ENCODE measurements around the gene PDE10A.

The PDE10A gene

GRCh38 chr6:165655191-165655590 lies 7.8 kb downstream of the PDE10A start:
- DNase-seq (ENCODE audit: low read depth in 2 of 2): no peak

- no peak for DNase-seq (ENCODE audit: low read depth in 2 of 2)
These were observed 8.9 kb downstream of the PDE10A start for GRCh38 chr6:165654144-165654543.

DNA sequence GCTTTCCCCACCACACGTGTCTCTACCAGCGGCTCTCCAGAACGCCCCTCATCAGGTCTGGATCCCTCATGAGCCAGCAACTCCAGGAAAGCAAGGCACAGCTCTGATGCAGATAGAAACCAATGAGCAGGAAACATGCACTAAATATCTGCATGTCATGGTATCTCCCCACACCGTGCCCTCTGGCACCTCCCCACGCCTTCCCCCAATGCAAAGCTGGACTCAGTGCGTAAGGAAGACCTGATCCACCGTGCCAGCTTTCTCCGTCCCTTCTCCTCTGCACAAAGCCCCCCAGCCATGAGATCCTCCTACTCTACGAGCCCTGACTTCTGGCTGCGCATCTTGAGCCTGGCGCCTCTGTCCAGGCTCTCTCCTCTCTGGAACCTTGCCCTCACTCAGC lies 9.4 kb downstream of the PDE10A start:
- DNase-seq (ENCODE audit: low read depth in 2 of 2): no peak

DNA sequence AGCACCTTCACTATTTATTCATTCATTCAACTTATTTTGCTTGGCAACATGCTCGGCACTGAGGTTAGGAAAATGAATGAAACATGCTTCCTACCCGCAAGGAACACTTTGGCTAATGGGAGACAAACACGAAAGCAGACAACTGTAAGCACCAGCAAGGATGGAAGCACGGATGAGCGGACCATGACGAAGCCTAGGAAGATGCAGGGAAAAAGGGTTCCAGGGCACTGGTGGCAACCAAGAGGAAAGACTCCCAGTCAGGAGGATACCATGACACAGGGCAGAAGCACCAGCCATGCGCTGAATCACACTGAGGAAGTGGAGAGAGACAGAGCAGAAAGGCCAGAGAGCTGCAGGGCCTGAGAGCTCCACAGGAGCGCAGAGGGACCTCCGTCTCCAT lies 9.8 kb downstream of the PDE10A start:
- no peak for DNase-seq (ENCODE audit: low read depth in 2 of 2)

DNA sequence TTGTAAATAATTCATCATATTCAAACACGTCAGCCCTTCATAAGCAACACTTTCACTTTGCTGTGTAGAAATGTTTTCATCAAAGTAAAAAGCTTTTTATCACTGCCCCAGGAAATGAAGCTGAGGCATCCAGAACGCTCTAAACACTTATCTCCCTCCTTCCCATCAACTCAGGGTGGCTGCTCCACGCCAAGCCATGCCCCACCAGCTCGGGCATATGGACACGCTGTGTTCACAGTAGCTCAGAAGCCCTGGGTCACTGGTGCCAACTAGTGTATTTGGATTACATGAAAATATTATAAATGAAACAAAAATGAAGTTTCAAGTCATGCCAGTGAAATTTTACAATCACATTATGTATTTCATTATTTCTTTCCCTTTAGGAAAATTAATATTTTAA lies 10.3 kb downstream of the PDE10A start:
- no peak for DNase-seq (ENCODE audit: low read depth in 2 of 2)

DNA sequence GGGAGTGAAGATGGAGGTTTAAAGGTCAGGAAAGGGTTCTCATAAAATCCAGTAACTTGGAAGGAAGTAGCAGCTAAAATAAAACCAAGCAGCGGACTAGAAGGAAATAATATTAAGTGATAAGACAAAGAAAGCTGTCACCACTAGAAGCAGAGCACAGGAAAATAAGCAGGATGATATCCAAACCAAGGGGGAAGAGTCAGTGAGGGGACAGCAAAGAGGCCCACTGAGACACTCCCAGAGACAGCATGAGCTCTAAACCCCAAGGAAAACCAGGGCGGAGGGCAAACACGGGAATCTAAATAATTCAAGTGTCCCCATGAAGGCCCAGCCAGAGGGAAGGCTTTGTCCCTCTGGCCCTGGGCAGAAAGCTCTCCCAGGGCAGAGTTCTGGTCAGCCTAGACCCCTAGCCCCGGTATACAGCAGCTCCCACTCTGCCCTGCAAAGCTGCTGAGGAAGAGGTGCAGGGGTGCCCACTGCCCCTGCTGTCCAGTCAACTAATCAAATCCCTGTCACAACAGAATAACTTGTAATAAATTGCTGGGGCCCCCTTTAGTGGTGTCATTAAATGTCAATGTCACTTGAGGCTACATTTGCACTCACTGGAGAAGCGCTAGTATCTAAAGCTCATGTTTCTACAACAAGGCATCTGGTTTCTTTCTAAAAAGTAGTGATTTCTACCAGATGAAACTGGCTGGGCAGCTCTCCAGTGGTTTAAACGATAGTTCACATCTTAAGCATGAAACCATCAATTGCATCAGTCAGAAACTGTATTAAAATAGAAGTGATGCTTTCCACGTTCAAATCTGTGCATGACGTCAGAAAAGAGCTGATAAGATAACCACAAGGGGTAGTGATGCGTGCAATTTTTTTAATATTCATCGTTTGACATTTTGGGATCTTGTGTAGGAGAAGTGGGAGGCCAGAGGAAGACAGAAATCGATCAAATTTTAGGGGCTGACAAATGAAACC lies 13.6 kb downstream of the PDE10A start:
- no peak for DNase-seq (ENCODE audit: low read depth in 2 of 2)

GRCh38 chr6:165647041-165647440 lies 16.0 kb downstream of the PDE10A start:
- no peak for DNase-seq (ENCODE audit: low read depth in 2 of 2)

GRCh38 chr6:165645919-165646318 lies 17.1 kb downstream of the PDE10A start:
- DNase-seq (ENCODE audit: low read depth in 2 of 2): no peak

GRCh38 chr6:165644586-165645266 lies 18.3 kb downstream of the PDE10A start:
- no peak for DNase-seq (ENCODE audit: low read depth in 2 of 2)

GRCh38 chr6:165643015-165643414 lies 20.0 kb downstream of the PDE10A start:
- no peak for DNase-seq (ENCODE audit: low read depth in 2 of 2)

GRCh38 chr6:165641672-165642156 lies 21.3 kb downstream of the PDE10A start:
- DNase-seq (ENCODE audit: low read depth in 2 of 2): no peak

DNA sequence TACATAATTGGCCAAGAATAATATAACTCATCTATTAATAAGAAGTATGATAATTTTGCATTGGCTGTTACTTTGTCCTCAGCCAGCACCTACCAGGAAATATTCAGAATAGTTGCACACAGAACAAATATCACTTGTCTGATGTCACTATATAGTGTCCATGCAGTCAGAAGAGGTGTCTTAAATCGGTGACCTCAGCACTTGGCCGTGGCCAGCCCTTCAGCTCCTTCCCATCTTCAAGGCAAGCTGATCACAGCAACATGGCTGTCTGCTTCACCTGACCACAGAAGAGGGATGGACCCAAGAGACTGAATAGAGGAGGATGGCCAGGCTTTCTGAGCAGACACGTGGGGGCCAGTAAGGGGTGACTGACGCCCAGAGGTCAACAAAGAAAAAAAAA lies 22.2 kb downstream of the PDE10A start:
- no peak for DNase-seq (ENCODE audit: low read depth in 2 of 2)

- no peak for DNase-seq (ENCODE audit: low read depth in 2 of 2)
These were observed 24.5 kb downstream of the PDE10A start for GRCh38 chr6:165638530-165638929.

GRCh38 chr6:165637586-165637985 lies 25.5 kb downstream of the PDE10A start:
- DNase-seq (ENCODE audit: low read depth in 2 of 2): no peak

GRCh38 chr6:165636402-165637048 lies 26.5 kb downstream of the PDE10A start:
- no peak for DNase-seq (ENCODE audit: low read depth in 2 of 2)

- DNase-seq (ENCODE audit: low read depth in 2 of 2): no peak
These were observed 27.1 kb downstream of the PDE10A start for GRCh38 chr6:165635965-165636364.

DNA sequence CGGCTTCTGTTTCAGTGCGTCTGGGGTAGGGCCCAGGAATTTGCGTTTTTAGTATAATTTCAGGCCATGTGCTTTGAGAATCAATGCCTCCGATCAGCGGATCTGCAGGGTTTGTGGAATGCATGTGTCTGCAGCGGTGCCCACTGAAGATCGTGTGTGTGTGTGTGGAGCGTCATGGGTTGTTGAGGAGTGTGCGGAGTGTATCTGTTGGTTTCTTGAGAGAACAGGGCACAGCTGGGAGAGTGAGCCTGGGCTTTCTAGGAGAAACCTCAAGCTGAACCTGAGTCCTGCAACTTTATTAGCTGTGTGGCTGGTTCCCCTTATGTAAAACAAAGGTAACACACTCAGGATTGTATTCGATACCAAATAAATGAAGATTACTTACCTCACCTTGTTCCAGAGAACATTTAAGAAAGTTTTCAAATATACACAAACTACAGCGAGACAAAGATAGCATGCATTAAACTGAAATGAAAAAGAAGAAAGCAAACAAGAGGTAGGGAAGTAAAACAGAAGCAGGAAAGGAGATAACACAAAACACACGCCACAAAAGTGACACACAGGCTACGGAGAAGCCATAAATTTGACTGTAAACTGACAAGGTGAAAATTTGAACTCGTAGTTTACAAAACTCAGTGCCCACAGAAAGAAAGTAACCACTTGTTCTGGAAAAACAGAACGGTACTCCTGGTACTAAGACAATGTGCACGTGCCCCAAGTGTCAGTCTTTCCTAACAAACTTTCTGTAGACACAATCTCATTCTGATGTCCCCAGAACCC lies 28.8 kb downstream of the PDE10A start:
- no peak for DNase-seq (ENCODE audit: low read depth in 2 of 2)

DNA sequence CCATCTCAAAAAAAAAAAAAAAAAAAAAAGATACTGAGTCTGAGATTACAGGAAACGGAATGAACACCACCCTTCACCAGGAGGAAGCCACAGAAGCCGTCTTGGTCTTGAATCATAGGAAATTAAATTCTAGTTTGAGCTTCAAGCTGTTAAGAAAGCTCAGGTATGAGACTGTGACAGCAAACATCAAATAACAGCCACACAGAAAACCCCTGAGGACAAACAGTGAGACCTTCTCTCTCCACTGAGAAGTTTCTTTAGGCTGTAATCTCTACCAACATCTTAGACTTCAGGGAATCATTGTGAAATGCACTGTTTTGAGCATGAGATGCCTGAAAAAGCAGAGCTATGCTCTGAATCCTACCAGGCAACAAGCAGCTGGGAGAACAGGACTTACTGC lies 30.8 kb downstream of the PDE10A start:
- DNase-seq (ENCODE audit: low read depth in 2 of 2): no peak

- DNase-seq (ENCODE audit: low read depth in 2 of 2): no peak
These were observed 32.5 kb downstream of the PDE10A start for GRCh38 chr6:165630544-165630953.

GRCh38 chr6:165628955-165629354 lies 34.1 kb downstream of the PDE10A start:
- no peak for DNase-seq (ENCODE audit: low read depth in 2 of 2)

DNA sequence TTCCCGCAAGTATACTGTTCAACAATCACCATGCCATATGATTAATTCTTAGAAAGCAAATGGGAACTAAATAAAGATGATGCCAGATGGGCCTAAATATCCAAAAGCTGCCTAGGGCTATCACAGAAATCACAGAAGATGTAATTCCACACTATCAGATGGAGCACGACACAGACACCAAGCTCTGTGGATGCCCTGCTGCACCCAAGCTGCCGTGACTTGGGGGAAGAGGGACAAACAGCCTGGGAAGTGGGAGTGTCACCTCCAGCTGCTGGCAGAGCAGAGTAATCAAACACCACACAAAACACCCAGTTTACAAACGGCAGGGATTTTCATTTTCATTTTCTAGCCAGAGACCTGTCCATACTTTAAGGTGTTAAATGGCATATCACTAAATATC lies 35.7 kb downstream of the PDE10A start:
- DNase-seq (ENCODE audit: low read depth in 2 of 2): no peak

GRCh38 chr6:165626711-165627110 lies 36.3 kb downstream of the PDE10A start:
- no peak for DNase-seq (ENCODE audit: low read depth in 2 of 2)
